Stimulated activated naive CD4-positive, alpha-beta T cell treated with Interleukin-2 at 50 U/mL for 16 hours (primary cell): Measurements from ENCODE around the gene SRD5A3.

Experiments
- DNase-seq: peaks from one replicate; lab custom pipeline; 2025; lab: John Stamatoyannopoulos, UW

SRD5A3 gene

DNA sequence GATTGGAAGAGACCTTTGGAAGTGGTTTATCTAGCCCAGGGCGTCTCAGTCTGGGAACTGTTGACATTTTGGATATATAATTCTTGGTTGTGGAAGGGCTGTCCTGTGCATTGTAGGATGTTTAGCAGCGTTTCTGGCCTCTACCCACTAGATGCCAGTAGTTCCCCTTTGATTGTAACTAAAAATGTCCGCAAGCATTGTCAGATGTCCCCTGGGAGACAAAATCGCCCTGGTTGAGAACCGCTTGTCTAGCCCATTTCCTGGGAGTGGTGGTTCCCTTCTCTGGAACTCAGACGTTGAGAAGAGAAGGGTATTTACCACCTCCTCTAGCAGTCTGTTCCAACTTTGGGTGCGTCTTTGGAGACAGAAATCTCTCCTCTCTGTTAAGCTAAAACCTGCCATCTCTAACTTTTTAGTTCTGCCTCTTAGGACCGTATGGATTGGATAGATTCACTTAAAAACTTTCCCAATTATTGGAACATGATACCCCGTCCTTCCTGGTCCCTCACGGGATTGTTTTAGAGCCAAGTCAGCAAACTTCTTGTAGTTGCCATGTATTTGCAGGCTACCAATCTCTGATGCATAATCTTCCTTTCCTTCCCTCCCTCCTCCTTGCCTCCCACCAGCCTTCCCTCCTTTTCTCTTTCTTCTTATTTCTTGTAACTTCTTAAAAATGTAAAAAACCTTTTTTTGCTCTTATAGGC lies 63.6 kb downstream of the SRD5A3 start:
- DNase-seq = no peak

DNA sequence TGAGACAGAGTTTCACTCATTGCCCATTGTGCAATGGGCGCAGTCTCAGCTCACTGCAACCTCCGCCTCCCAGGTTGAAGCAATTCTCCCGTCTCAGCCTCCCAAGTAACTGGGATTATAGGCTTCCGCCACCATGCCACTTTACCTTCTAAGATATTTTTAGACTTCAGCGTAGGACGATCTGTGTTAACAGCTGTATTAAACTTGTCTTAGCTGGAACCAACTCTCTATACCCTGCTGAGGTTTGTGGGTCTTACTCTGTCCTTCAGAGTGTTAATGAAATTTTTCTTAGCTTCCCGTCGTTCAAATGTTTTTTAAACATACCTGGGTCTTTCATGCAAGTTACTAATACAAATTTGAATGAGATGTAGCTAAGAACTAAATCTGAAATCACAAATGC lies 64.4 kb downstream of the SRD5A3 start:
- no peak for DNase-seq

DNA sequence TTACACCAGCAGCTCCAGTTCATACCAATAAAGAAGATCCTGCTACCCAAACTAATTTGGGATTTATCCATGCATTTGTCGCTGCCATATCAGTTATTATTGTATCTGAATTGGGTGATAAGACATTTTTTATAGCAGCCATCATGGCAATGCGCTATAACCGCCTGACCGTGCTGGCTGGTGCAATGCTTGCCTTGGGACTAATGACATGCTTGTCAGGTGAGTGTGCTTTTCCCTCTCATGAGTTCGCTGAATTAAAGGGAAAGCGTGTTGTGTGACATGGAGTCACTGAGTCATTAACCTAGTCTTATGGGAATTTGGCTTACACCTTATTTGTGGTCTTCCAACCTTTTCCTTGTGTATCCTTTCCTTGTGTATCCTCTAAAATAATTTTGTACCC lies 65.6 kb downstream of the SRD5A3 start:
- no peak for DNase-seq

DNA sequence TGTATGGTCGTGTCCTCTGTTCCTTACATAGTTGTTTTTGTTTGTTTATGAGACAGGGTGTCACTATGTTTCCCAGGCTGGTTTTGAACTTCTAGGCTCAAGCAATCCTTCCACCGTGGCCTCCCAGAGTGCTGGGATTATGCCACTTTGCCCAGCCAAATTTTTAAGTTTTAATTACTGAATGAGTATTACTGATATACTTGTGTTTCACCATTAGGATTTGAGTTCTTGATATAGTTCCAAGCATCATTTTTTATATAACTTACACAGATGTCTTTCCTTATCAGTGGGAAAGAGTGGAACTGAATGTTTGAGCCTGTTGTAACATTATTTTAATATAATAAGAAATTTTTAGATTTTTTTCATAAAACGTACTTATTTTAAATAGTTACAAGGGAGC lies 70.1 kb downstream of the SRD5A3 start:
- DNase-seq = no peak
